AG09309 (cell line): Measurements from ENCODE around the gene ACER1.
"Not testable (repeated sequence)": the region's sequence is repeated elsewhere in the genome, so short reads cannot be mapped to it uniquely, and the experiment has no call there.

ENCODE experiments used
- DNase-seq: peaks from one replicate; pipeline ENCODE4 v3.0.0-alpha.2; 2010; ENCODE audit warnings: low read depth
- H3K4me3 ChIP-seq: 2 replicates; pipeline ENCODE4 v1.5.1; 2011; ENCODE audit warnings: mild to moderate bottlenecking, low read depth, low read length, moderate library complexity; ENCODE audit not compliant: control insufficient read depth
- CTCF ChIP-seq: IDR thresholded peaks from 2 replicates; pipeline ENCODE4 v1.5.1; 2011; ENCODE audit warnings: mild to moderate bottlenecking, low read depth, low read length, inconsistent platforms; ENCODE audit not compliant: insufficient read depth, control insufficient read depth; ENCODE audit errors: missing control alignments

The ACER1 gene

DNA sequence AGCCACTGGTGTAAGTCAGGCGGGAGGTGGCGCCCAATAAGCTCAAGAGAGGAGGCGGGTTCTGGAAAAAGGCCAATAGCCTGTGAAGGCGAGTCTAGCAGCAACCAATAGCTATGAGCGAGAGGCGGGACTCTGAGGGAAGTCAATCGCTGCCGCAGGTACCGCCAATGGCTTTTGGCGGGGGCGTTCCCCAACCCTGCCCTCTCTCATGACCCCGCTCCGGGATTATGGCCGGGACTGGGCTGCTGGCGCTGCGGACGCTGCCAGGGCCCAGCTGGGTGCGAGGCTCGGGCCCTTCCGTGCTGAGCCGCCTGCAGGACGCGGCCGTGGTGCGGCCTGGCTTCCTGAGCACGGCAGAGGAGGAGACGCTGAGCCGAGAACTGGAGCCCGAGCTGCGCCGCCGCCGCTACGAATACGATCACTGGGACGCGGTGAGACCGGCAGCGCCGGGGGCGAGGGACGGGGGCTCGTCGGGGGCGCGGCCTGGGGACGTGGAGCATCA is 39.2 kb upstream of the ACER1 start, which contains the start of gene ALKBH7:
Gene ALKBH7, plus strand, starts transcription at position 201 of the 502 bp plus-strand sequence. Its CDS starts 27 bp downstream, at position 228.
- peak within 1 kb of the TSS; percentile 58 for H3K4me3 ChIP-seq
- no peak for TF ChIP-seq CTCF
- peak; percentile 100 for DNase-seq

GRCh38 chr19:6364353-6364752 is 30.9 kb upstream of the ACER1 start:
- DNase-seq, result no peak
- no peak overlapping the region for H3K4me3 ChIP-seq
- no peak for TF ChIP-seq CTCF

DNA sequence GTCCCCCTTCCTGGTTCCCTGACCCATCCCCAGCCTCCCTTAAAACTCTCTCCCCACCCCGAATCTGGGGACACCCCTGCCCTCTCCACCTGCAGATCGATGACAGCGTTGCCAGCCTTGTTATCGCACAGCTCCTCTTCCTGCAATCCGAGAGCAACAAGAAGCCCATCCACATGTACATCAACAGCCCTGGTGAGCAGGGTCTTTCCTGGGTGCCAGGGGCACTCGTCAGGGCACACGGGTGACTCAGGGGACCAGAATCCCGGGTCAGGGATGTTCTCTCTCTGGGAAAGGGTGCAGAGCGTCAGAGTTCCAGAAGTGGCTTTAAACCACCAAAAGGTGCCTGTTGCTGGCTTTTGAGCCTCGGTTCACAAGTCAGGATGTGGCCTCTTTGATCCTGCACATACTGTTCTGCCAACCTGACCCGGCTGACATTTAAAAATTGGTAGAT is 29.0 kb upstream of the ACER1 start:
- no peak for DNase-seq
- TF ChIP-seq CTCF, result no peak
- H3K4me3 ChIP-seq, result peak overlapping the region; percentile 85

DNA sequence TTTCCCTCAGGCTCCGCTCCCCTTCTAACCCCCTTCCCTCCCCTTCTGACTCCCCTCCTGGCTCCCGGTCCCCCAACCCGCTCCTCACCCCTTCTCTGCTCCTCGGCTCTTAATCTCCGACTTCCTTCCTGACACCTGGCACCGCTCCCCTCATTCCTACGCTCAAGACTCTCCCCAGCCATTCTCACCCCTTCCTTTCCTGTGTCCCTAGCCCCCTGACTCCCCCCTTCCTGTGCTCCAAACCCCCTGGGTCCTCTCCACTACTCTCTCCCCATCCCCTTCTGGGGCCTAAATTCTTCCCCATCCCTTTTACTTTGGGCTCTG is 28.6 kb upstream of the ACER1 start:
- DNase-seq, result no peak

DNA sequence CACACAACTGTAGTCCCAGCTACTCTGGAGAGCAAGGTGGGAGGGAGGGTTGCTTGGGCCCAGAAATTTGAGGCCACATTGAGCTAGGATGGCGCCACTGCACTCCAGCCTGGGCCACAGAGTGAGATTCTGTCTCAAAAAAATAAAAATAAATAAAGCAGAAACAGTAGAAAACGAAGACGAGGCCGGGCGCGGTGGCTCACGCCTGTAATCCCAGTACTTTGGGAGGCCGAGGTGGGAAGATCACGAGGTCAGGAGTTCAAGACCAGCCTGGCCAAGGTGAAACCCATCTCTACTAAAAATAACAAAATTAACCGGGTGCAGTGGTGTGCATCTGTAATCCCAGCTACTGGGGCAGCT is 27.4 kb upstream of the ACER1 start:
- H3K4me3 ChIP-seq, result peak overlapping the region; percentile 85; the same call in 1 of the 2 replicates
- not testable (repeated sequence) for DNase-seq

More for the DNA sequence above, 28.6 kb upstream of the ACER1 start:
- TF ChIP-seq CTCF, result no peak
- peak overlapping the region; percentile 85 for H3K4me3 ChIP-seq

- H3K4me3 ChIP-seq, DNase-seq: not testable (repeated sequence)
Observed at GRCh38 chr19:6360445-6360844, 27.0 kb upstream of the ACER1 start.

GRCh38 chr19:6359568-6360341 is 26.3 kb upstream of the ACER1 start:
- no peak for TF ChIP-seq CTCF
- no peak overlapping the region for H3K4me3 ChIP-seq
- DNase-seq, result no peak

DNA sequence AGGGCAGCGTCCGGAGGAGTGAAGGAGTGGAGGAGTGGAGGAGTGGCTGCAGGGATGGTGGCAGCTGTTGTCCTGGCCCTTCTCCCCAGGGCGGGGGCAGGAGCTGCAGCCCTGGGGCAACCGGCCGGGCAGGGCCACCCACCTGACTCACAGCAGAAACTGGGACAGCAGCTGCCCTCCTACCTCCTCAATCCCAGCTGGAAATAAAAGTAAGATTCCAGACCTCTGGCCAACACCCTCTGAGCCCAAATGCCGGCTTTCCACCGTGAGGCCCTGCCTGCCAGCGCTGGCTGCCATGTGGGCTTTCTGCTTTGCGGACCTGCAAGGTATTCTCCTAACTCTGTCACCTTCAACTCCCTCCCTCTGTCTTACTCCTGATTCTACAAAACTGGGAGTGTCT is 24.6 kb upstream of the ACER1 start:
- TF ChIP-seq CTCF, result no peak
- no peak for DNase-seq

More for the DNA sequence above, 24.6 kb upstream of the ACER1 start:
- H3K4me3 ChIP-seq, result no peak overlapping the region
